Tibial artery (tissue), 4 donors: ENCODE data around the gene RAVER1.

ENCODE experiments used
- DNase-seq, 2 donors: peaks; one replicate each; pipeline ENCODE4 v3.0.0-alpha.2; 2019
- H3K27ac ChIP-seq, 2 donors: fragments of 200-600 bp; sonication (generic) in 1 of 2; 1 replicate in 1 of 2; 2 replicates in 1 of 2; pipeline ENCODE4 v1.5.1; 2018 to 2019; ENCODE audit warnings: mild to moderate bottlenecking in 1 of 2
- H3K27me3 ChIP-seq, 2 donors: fragments of 200-600 bp; sonication (generic) in 1 of 2; one replicate each; pipeline versions ENCODE4 v1.5.1 to v1.6.0; 2016 to 2019
- H3K36me3 ChIP-seq, 3 donors: fragments of 200-600 bp; sonication (generic) in 2 of 3; one replicate each; pipeline ENCODE4 v1.5.1; 2016 to 2019; ENCODE audit warnings: mild to moderate bottlenecking in 2 of 3
- H3K4me1 ChIP-seq, 4 donors: fragments of 200-600 bp; sonication (generic) in 2 of 4; 1 replicate in 3 of 4; 2 replicates in 1 of 4; pipeline ENCODE4 v1.5.1; 2016 to 2019
- H3K4me3 ChIP-seq, 2 donors: fragments of 200-600 bp; sonication (generic) in 1 of 2; 1 replicate in 1 of 2; 2 replicates in 1 of 2; pipeline ENCODE4 v1.5.1; 2018 to 2019; ENCODE audit warnings: mild to moderate bottlenecking in 2 of 2
- H3K9me3 ChIP-seq, 3 donors: fragments of 200-600 bp; sonication (generic) in 1 of 3; one replicate each; pipeline ENCODE4 v1.5.1; 2016 to 2019
- intact Hi-C: fragments of 100-400 bp; cut with DNase I; formaldehyde crosslinking; loops from one replicate; pipeline ENCODE4 v1.15.0; 2023; ENCODE audit warnings: low total_unique reads
- TF ChIP-seq, protein P1 (sequence below), 2 experiments: fragments of 200-600 bp in 1 of 2; fragments of 450-650 bp in 1 of 2; IDR thresholded peaks; one replicate each; pipeline ENCODE4 v1.5.1; 2017 to 2019; ENCODE audit warnings: antibody characterized with exemption in 2 of 2, mild to moderate bottlenecking in 1 of 2, moderate library complexity in 1 of 2

The RAVER1 gene

DNA sequence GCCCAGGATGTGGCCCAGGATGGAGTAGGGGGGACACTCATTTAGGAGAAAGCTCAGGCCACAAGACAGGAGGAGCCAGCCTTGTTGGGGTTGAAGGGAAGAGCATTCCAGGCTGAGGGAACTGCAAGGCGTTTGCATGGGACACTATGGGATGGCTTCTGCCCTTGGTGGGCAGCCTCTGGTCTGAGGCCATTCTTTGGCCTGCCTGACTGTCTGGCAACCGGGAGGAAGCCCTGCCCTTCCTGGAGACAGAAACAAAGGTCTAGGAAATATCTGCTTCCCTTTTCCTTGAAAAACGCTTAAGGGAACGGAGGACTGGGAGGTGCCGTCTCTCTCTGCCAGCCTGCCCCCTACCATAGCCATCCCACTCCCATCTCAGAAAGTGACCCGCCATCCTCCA lies 65.3 kb downstream of the RAVER1 start:
- DNase-seq = peak in 1 of 2 donors; percentile 52

DNA sequence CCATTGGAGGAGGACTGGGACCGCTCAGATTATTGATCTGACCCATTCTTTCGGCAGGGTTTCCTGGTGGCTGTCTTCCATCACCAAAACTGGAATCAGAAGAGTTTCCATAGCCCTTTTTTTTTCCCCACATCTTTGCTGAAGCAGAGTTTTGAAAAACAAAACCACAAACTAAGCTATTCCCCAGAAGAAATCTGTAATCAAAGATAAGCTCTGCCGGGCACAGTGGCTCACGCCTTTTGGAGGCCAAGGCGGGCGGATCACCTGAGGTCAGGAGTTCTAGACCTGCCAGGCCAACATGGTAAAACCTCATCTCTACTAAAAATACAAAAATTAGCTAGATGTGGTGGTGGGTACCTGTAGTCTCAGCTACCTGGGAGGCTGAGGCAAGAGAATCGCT lies 66.6 kb downstream of the RAVER1 start:
- TF ChIP-seq, protein P1, sequence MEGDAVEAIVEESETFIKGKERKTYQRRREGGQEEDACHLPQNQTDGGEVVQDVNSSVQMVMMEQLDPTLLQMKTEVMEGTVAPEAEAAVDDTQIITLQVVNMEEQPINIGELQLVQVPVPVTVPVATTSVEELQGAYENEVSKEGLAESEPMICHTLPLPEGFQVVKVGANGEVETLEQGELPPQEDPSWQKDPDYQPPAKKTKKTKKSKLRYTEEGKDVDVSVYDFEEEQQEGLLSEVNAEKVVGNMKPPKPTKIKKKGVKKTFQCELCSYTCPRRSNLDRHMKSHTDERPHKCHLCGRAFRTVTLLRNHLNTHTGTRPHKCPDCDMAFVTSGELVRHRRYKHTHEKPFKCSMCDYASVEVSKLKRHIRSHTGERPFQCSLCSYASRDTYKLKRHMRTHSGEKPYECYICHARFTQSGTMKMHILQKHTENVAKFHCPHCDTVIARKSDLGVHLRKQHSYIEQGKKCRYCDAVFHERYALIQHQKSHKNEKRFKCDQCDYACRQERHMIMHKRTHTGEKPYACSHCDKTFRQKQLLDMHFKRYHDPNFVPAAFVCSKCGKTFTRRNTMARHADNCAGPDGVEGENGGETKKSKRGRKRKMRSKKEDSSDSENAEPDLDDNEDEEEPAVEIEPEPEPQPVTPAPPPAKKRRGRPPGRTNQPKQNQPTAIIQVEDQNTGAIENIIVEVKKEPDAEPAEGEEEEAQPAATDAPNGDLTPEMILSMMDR (IDR thresholded peaks at IDR 0.05) = no peak
- intact Hi-C loops = no loop called here
- Histone ChIP-seq H3K36me3 (no peaks in the 10 kb centered on the region), H3K4me3 (no peak overlapping the region), H3K27me3 (peaks cover 0 to 38% of the 10 kb centered on the region in 2 donors), H3K4me1 (peaks cover 0 to 20% (median 18%) of the 10 kb centered on the region in 4 donors), H3K9me3 (no peaks in the 10 kb centered on the region), H3K27ac (no peak overlapping the region)
- no peak for DNase-seq

More for the DNA sequence above, 65.3 kb downstream of the RAVER1 start:
- Histone ChIP-seq H3K4me1 (peaks cover 0 to 20% (median 18%) of the 10 kb centered on the region in 4 donors), H3K27ac (no peak overlapping the region), H3K27me3 (peaks cover 0 to 42% of the 10 kb centered on the region in 2 donors), H3K36me3 (no peaks in the 10 kb centered on the region), H3K4me3 (no peak overlapping the region), H3K9me3 (no peaks in the 10 kb centered on the region)
- TF ChIP-seq, protein P1 (IDR thresholded peaks at IDR 0.05) = no peak
- intact Hi-C loops = loop anchor here (2.0 kb wide), 1 partner anchor 121 kb away; no protein-coding TSS in a partner anchor
